ENCODE measurements around the gene MOB3A. TPM values are rescaled to one million over a fixed set of nuclear protein-coding genes. Genes with fewer than 3 reads are reported as not detected.
"Not testable (repeated sequence)": the region's sequence is repeated elsewhere in the genome, so short reads cannot be mapped to it uniquely, and the experiment has no call there.

The MOB3A gene
- total and polyA plus RNA-seq, 7 experiments from 2014 or later = 49.5 to 269 (median 114) TPM

DNA sequence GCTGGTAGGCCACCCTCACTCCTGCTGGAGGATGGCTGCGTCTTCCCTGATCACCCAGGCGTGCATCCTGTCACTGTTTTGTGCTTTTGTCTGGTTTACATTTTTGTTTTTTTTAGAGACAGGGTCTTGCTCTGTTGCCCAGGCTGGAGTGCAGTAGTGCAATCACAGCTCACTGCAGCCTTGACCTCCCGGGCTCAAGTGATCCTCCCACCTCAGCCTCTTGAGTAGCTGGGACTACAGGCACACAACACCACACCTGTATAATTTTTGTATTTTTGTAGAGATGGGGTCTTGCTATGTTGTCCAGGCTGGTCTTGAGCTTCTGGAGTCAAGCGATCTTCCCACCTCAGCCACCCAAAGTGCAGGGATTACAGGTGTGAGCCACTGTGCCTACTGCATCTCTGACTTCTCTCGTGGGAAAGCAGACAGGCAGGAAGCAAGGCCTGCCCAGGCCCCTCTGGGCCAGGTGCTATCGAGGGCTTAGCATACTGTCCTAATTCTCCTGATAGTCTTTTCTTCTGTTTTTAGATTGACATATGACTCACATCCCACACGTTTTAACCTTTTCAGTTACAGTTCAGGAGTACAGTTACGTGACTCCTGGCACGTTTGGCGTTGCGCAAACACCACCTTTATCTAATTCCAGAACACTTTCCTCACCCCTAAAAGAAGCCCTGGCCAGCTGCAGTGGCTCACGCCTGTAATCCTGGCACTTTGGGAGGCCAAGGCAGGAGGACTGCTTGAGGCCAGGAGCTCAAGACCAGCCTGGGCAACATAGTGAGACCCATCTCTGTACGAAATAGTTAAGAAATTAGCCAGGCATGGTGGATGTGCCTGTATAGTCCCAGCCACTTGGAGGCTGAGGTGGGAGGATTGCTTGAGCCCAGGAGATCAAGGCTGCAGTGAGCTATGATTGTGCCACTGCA lies 9.2 kb downstream of the MOB3A start:
- H3K9me3 Mint-ChIP-seq; H3K9me3 ChIP-seq (ENCODE audit: control insufficient read depth in 2 of 3, low read length in 3 of 3); H3K27me3 ChIP-seq (ENCODE audit: control insufficient read depth in 2 of 2, insufficient read depth in 2 of 2, low read length in 2 of 2); H3K4me3 ChIP-seq (ENCODE audit: low read length); intact Hi-C loops (cut with micrococcal nuclease); H3K36me3 ChIP-seq (ENCODE audit: control insufficient read depth in 2 of 3, insufficient read depth in 3 of 3, low read length in 3 of 3); ATAC-seq; DNase-seq; H3K27me3 Mint-ChIP-seq: not testable (repeated sequence)
- peak overlapping the region; percentile 65 to 97 (median 82) for H3K4me3 Mint-ChIP-seq
- peaks cover 50 to 74% (median 68%) of the 10 kb centered on the region in 7 donors for H3K4me1 Mint-ChIP-seq
- Histone ChIP-seq H3K27ac (ENCODE audit: low read depth, low read length) (peak overlapping the region; percentile 69), H3K4me1 (ENCODE audit: control insufficient read depth in 2 of 2, insufficient read depth in 2 of 2, low read length in 2 of 2) (peaks cover 61 to 65% of the 10 kb centered on the region in 2 donors)
- peaks cover 4 to 53% (median 7%) of the 10 kb centered on the region in 5 donors for H3K36me3 Mint-ChIP-seq
- CTCF ChIA-PET = interaction anchor here (1.3 to 2.0 kb wide), 2 partner anchors 8 to 17 kb away, joined by 4 to 5 read pairs; no protein-coding TSS in a partner anchor
- POLR2A ChIA-PET = interaction anchor here (0.6 to 6.1 kb wide), 11 partner anchors 7 to 155 kb away, joined by 3 to 125 read pairs (median 3); partner anchors contain the start of gene MOB3A
- H3K27ac Mint-ChIP-seq = peak overlapping the region; percentile 82 to 96 (median 94)

DNA sequence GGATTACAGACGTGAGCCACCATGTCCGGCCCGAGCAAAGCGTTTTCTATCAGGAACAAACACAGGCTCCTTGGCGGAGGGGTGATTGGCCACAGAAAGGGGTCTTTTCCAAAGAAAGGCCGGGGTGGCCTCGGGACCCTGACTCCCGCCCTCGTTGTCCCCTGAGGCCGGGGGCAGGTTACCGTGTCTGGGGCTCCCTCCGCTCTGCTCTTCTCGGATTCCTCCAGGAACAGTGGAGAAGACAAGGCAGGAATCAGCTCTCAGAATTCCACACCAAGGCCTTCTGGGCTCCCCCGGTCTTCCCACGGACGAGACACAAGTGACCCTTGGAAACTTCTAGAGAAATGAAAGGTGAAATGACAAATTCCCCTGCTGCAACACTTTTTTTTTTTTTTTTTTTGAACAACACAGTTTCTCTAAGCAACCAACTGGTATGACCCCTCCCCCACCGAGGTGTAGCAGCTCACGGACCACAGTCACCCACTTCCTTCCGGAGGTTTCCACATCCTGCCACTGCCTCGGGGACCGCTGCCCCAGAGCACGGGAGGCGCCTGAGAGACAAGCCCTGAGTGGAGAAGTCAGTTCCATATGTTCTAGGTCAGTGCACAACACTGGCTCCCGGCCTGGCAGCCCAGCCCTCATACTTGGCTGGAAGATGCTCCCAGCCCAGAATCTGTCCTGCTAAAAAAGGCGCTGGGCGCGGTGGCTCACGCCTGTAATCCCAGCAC lies 11.0 kb downstream of the MOB3A start:
- H3K9me3 Mint-ChIP-seq = peaks cover 0 to 11% (median 0%) of the 10 kb centered on the region in 11 donors
- DNase-seq (peak; percentile 68 to 97 (median 95)), ATAC-seq (peak; percentile 86)
- POLR2A ChIA-PET = interaction anchor here (0.6 to 6.1 kb wide), 10 partner anchors 9 to 194 kb away, joined by 3 to 125 read pairs (median 5); partner anchors contain the start of genes AP3D1, MKNK2 and MOB3A
- peaks cover 48 to 76% (median 68%) of the 10 kb centered on the region in 7 donors for H3K4me1 Mint-ChIP-seq
- Histone ChIP-seq H3K4me1 (ENCODE audit: control insufficient read depth in 2 of 2, insufficient read depth in 2 of 2, low read length in 2 of 2) (peaks cover 65 to 72% of the 10 kb centered on the region in 2 donors), H3K9me3 (ENCODE audit: control insufficient read depth in 2 of 3, low read length in 3 of 3) (no peaks in the 10 kb centered on the region), H3K27ac (ENCODE audit: low read depth, low read length) (peak overlapping the region; percentile 99), H3K27me3 (ENCODE audit: control insufficient read depth in 2 of 2, insufficient read depth in 2 of 2, low read length in 2 of 2) (no peaks in the 10 kb centered on the region), H3K36me3 (ENCODE audit: control insufficient read depth in 2 of 3, insufficient read depth in 3 of 3, low read length in 3 of 3) (peaks cover 0 to 8% (median 0%) of the 10 kb centered on the region in 3 experiments), H3K4me3 (ENCODE audit: low read length) (peak overlapping the region; percentile 98)
- peaks cover 0 to 2% (median 0%) of the 10 kb centered on the region in 5 donors for H3K27me3 Mint-ChIP-seq
- peak overlapping the region; percentile 87 to 99 (median 95) for H3K4me3 Mint-ChIP-seq
- H3K36me3 Mint-ChIP-seq = peaks cover 4 to 55% (median 7%) of the 10 kb centered on the region in 5 donors
- CTCF ChIA-PET = interaction anchor here (0.7 to 1.9 kb wide), 5 partner anchors 10 to 76 kb away, joined by 4 to 11 read pairs (median 5); no protein-coding TSS in a partner anchor
- intact Hi-C loops (cut with micrococcal nuclease) = loop anchor here (1.0 to 2.0 kb wide), 6 partner anchors 11 to 143 kb away; partner anchors contain the start of genes AP3D1 (in 2 of the 2), IZUMO4 (in 2 of the 2) and MOB3A (in 2 of the 2)
- peak overlapping the region; percentile 92 to 99 (median 96) for H3K27ac Mint-ChIP-seq

DNA sequence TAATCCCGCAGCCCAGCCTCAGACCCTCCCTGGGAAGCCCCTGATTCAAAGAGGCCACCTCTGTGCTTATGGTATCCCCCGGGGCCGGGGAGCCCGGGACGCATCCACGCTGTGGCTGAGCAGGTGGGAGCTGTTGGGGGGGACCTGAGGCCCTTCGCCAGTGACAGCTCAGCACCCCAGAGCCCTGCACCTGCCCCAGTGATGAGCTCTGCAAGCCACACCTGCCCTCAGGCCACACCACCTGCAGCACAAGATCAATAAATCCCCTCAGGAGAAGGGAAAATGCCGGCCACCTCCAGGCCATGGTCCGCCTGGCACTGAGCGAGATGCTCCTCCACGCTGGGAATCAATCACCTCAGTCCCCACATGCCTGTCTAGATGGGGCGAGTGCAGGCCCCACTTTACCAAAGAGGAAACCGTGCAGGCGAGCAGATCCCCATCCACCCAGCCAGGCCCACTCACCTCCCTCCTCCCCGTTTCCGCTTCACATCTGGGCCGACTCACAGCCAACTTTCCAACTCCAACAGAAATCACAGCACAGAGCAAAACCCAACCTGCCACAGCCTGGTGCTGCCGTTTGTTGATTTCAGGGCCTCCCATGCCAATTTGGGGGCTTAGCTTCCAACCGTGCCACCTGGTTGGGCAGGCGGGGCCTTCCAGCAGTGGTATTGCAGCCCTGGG lies 12.8 kb downstream of the MOB3A start:
- Mint-ChIP-seq H3K27ac (peak overlapping the region; percentile 92 to 99 (median 96)), H3K9me3 (peaks cover 0 to 11% (median 0%) of the 10 kb centered on the region in 11 donors), H3K36me3 (peaks cover 4 to 56% (median 9%) of the 10 kb centered on the region in 5 donors), H3K4me1 (peaks cover 51 to 77% (median 65%) of the 10 kb centered on the region in 7 donors), H3K27me3 (peaks cover 0 to 2% (median 0%) of the 10 kb centered on the region in 5 donors), H3K4me3 (peak overlapping the region; percentile 87 to 99 (median 95))
- H3K27ac ChIP-seq (ENCODE audit: low read depth, low read length) = peak overlapping the region; percentile 99
- no peaks in the 10 kb centered on the region for H3K27me3 ChIP-seq (ENCODE audit: control insufficient read depth in 2 of 2, insufficient read depth in 2 of 2, low read length in 2 of 2)
- ChIA-PET POLR2A (interaction anchor here (0.5 to 6.1 kb wide), 20 partner anchors 10 to 309 kb away, joined by 3 to 125 read pairs (median 6); partner anchors contain the start of genes MKNK2 and MOB3A), CTCF (interaction anchor here (0.6 to 1.8 kb wide), 8 partner anchors 9 to 94 kb away, joined by 3 to 11 read pairs (median 4); partner anchors contain the start of gene MOB3A)
- ATAC-seq (peak; percentile 22), DNase-seq (peak in 8 of 9 donors; percentile 32 to 81 (median 76))
- peaks cover 0 to 26% (median 6%) of the 10 kb centered on the region in 3 experiments for H3K36me3 ChIP-seq (ENCODE audit: control insufficient read depth in 2 of 3, insufficient read depth in 3 of 3, low read length in 3 of 3)
- H3K4me1 ChIP-seq (ENCODE audit: control insufficient read depth in 2 of 2, insufficient read depth in 2 of 2, low read length in 2 of 2) = peaks cover 57 to 62% of the 10 kb centered on the region in 2 donors
- H3K4me3 ChIP-seq (ENCODE audit: low read length) = peak overlapping the region; percentile 98
- intact Hi-C loops (cut with micrococcal nuclease) = loop anchor here (1.0 to 2.0 kb wide), 2 partner anchors 32 to 33 kb away; partner anchors contain the start of gene MKNK2 (in 2 of the 2)
- no peaks in the 10 kb centered on the region for H3K9me3 ChIP-seq (ENCODE audit: control insufficient read depth in 2 of 3, low read length in 3 of 3)

DNA sequence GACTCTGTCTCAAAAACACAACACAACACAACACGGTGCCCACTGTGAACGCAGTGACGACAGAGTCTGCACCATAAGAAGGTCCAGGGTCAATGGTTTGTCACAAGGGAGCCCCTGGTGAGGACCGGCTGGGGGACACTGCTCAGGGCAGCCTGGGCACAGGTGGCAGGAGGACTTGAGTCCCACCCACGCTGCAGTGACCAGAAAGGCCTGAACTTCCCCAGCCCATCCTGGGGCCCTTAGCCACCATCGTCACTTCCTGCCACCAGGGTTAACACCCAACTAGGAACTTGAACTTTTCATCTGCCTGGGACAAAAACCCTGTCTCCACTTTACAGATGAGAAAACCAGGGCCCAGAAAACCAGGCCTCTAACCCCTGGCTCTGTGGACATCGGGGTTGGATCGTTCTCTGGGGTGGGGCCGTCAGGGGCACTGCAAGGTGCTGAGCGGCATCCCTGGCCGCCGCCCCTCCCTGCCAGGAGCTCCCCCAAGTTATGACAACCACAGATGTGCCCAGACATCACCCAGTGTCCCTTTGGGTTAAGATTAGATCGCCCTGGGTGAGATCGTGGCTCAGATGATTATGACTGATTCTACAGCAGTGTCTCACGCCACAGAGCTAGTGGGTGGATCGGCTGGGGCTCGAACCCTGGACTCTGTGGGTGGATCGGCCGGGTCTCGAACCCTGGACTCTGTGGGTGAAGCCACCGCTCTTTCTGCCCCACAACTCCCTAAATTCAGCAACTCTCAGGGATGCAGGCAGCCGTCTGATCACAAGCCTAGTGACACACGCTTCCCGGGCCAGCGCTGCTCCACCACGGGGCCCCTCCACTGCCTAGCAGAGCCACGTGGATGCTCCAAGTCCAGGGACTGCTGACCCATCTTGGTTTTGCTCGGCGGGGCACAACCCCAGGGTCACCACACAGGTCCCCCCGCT lies 14.0 kb downstream of the MOB3A start:
- Mint-ChIP-seq H3K27ac (peak overlapping the region; percentile 92 to 99 (median 96)), H3K4me3 (peak overlapping the region; percentile 87 to 99 (median 95)), H3K9me3 (peaks cover 0 to 11% (median 0%) of the 10 kb centered on the region in 11 donors), H3K4me1 (peaks cover 41 to 66% (median 53%) of the 10 kb centered on the region in 7 donors), H3K36me3 (peaks cover 4 to 55% (median 13%) of the 10 kb centered on the region in 5 donors), H3K27me3 (peaks cover 0 to 2% (median 0%) of the 10 kb centered on the region in 5 donors)
- DNase-seq = peak in 7 of 9 donors; percentile 58 to 65 (median 60)
- ChIA-PET POLR2A (interaction anchor here (0.6 to 6.1 kb wide), 11 partner anchors 9 to 331 kb away, joined by 3 to 125 read pairs (median 5); partner anchors contain the start of genes MKNK2 and MOB3A), CTCF (interaction anchor here (1.0 to 1.6 kb wide), 2 partner anchors 10 to 16 kb away, joined by 3 to 4 read pairs; no protein-coding TSS in a partner anchor)
- peaks cover 0 to 38% (median 10%) of the 10 kb centered on the region in 3 experiments for H3K36me3 ChIP-seq (ENCODE audit: control insufficient read depth in 2 of 3, insufficient read depth in 3 of 3, low read length in 3 of 3)
- intact Hi-C loops (cut with micrococcal nuclease) = loop anchor here in 1 of 2 donors (2.0 kb wide), 1 partner anchor 31 kb away; the partner anchor contains the start of gene MKNK2
- no peaks in the 10 kb centered on the region for H3K9me3 ChIP-seq (ENCODE audit: control insufficient read depth in 2 of 3, low read length in 3 of 3)
- peak overlapping the region; percentile 98 for H3K4me3 ChIP-seq (ENCODE audit: low read length)
- H3K27ac ChIP-seq (ENCODE audit: low read depth, low read length) = peak overlapping the region; percentile 99
- peaks cover 48 to 51% of the 10 kb centered on the region in 2 donors for H3K4me1 ChIP-seq (ENCODE audit: control insufficient read depth in 2 of 2, insufficient read depth in 2 of 2, low read length in 2 of 2)
- ATAC-seq = peak; percentile 55
- H3K27me3 ChIP-seq (ENCODE audit: control insufficient read depth in 2 of 2, insufficient read depth in 2 of 2, low read length in 2 of 2) = no peaks in the 10 kb centered on the region
